ENCODE results near the gene PSME2.

PSME2 gene

GRCh38 chr14:24187539-24187915 is 41.1 kb upstream of the PSME2 start:
- DNase-seq = no peak
- peaks cover 19% of the 10 kb centered on the region for H3K4me1 ChIP-seq (ENCODE audit: control insufficient read depth, insufficient read depth, low read length, poor library complexity, severe bottlenecking)
- no peaks in the 10 kb centered on the region for H3K9me3 ChIP-seq (ENCODE audit: control insufficient read depth, low read length)
- H3K4me3 ChIP-seq (ENCODE audit: insufficient read depth, low read depth, low read length, poor library complexity, severe bottlenecking) = peak overlapping the region; percentile 74
- H3K27ac ChIP-seq (ENCODE audit: insufficient read depth, low read length, poor library complexity, severe bottlenecking) = peak overlapping the region; percentile 81
- no peaks in the 10 kb centered on the region for H3K27me3 ChIP-seq (replicated peaks; ENCODE audit: control insufficient read depth, insufficient read depth, low read length, poor library complexity, severe bottlenecking)
- peaks cover 53% of the 10 kb centered on the region for H3K36me3 ChIP-seq (ENCODE audit: control insufficient read depth, insufficient read depth, low read length)

- H3K27me3 ChIP-seq (replicated peaks; ENCODE audit: control insufficient read depth, insufficient read depth, low read length, poor library complexity, severe bottlenecking) = no peaks in the 10 kb centered on the region
- H3K4me3 ChIP-seq (ENCODE audit: insufficient read depth, low read depth, low read length, poor library complexity, severe bottlenecking) = no peak overlapping the region
- peaks cover 55% of the 10 kb centered on the region for H3K36me3 ChIP-seq (ENCODE audit: control insufficient read depth, insufficient read depth, low read length)
- peaks cover 19% of the 10 kb centered on the region for H3K4me1 ChIP-seq (ENCODE audit: control insufficient read depth, insufficient read depth, low read length, poor library complexity, severe bottlenecking)
- no peaks in the 10 kb centered on the region for H3K9me3 ChIP-seq (ENCODE audit: control insufficient read depth, low read length)
- DNase-seq = no peak
- peak overlapping the region; percentile 81 for H3K27ac ChIP-seq (ENCODE audit: insufficient read depth, low read length, poor library complexity, severe bottlenecking)
Observed at GRCh38 chr14:24186831-24187538, 40.6 kb upstream of the PSME2 start.

GRCh38 chr14:24185741-24186140 is 39.3 kb upstream of the PSME2 start:
- Histone ChIP-seq H3K36me3 (ENCODE audit: control insufficient read depth, insufficient read depth, low read length) (peaks cover 68% of the 10 kb centered on the region), H3K27me3 (replicated peaks; ENCODE audit: control insufficient read depth, insufficient read depth, low read length, poor library complexity, severe bottlenecking) (no peaks in the 10 kb centered on the region), H3K27ac (ENCODE audit: insufficient read depth, low read length, poor library complexity, severe bottlenecking) (no peak overlapping the region), H3K9me3 (ENCODE audit: control insufficient read depth, low read length) (no peaks in the 10 kb centered on the region), H3K4me1 (ENCODE audit: control insufficient read depth, insufficient read depth, low read length, poor library complexity, severe bottlenecking) (peaks cover 19% of the 10 kb centered on the region), H3K4me3 (ENCODE audit: insufficient read depth, low read depth, low read length, poor library complexity, severe bottlenecking) (no peak overlapping the region)
- DNase-seq = no peak

- no peak for DNase-seq
- Histone ChIP-seq H3K27ac (ENCODE audit: insufficient read depth, low read length, poor library complexity, severe bottlenecking) (no peak overlapping the region), H3K36me3 (ENCODE audit: control insufficient read depth, insufficient read depth, low read length) (peaks cover 71% of the 10 kb centered on the region)
Observed at GRCh38 chr14:24185026-24185425, 38.6 kb upstream of the PSME2 start.

GRCh38 chr14:24184104-24184970 is 37.9 kb upstream of the PSME2 start:
- no peak for DNase-seq
- H3K27ac ChIP-seq (ENCODE audit: insufficient read depth, low read length, poor library complexity, severe bottlenecking) = no peak overlapping the region
- H3K36me3 ChIP-seq (ENCODE audit: control insufficient read depth, insufficient read depth, low read length) = peaks cover 75% of the 10 kb centered on the region
- H3K4me1 ChIP-seq (ENCODE audit: control insufficient read depth, insufficient read depth, low read length, poor library complexity, severe bottlenecking) = peaks cover 19% of the 10 kb centered on the region
- H3K9me3 ChIP-seq (ENCODE audit: control insufficient read depth, low read length) = no peaks in the 10 kb centered on the region
- H3K27me3 ChIP-seq (replicated peaks; ENCODE audit: control insufficient read depth, insufficient read depth, low read length, poor library complexity, severe bottlenecking) = no peaks in the 10 kb centered on the region
- H3K4me3 ChIP-seq (ENCODE audit: insufficient read depth, low read depth, low read length, poor library complexity, severe bottlenecking) = no peak overlapping the region

More at GRCh38 chr14:24185026-24185425, 38.6 kb upstream of the PSME2 start:
- H3K4me1 ChIP-seq (ENCODE audit: control insufficient read depth, insufficient read depth, low read length, poor library complexity, severe bottlenecking) = peaks cover 19% of the 10 kb centered on the region
- H3K27me3 ChIP-seq (replicated peaks; ENCODE audit: control insufficient read depth, insufficient read depth, low read length, poor library complexity, severe bottlenecking) = no peaks in the 10 kb centered on the region
- H3K9me3 ChIP-seq (ENCODE audit: control insufficient read depth, low read length) = no peaks in the 10 kb centered on the region
- no peak overlapping the region for H3K4me3 ChIP-seq (ENCODE audit: insufficient read depth, low read depth, low read length, poor library complexity, severe bottlenecking)

GRCh38 chr14:24183014-24183481 is 36.6 kb upstream of the PSME2 start:
- Histone ChIP-seq H3K27me3 (replicated peaks; ENCODE audit: control insufficient read depth, insufficient read depth, low read length, poor library complexity, severe bottlenecking) (no peaks in the 10 kb centered on the region), H3K4me3 (ENCODE audit: insufficient read depth, low read depth, low read length, poor library complexity, severe bottlenecking) (no peak overlapping the region), H3K4me1 (ENCODE audit: control insufficient read depth, insufficient read depth, low read length, poor library complexity, severe bottlenecking) (peaks cover 8% of the 10 kb centered on the region), H3K27ac (ENCODE audit: insufficient read depth, low read length, poor library complexity, severe bottlenecking) (no peak overlapping the region), H3K36me3 (ENCODE audit: control insufficient read depth, insufficient read depth, low read length) (peaks cover 87% of the 10 kb centered on the region), H3K9me3 (ENCODE audit: control insufficient read depth, low read length) (no peaks in the 10 kb centered on the region)
- no peak for DNase-seq

- H3K36me3 ChIP-seq (ENCODE audit: control insufficient read depth, insufficient read depth, low read length) = peaks cover 93% of the 10 kb centered on the region
- H3K9me3 ChIP-seq (ENCODE audit: control insufficient read depth, low read length) = no peaks in the 10 kb centered on the region
- H3K4me3 ChIP-seq (ENCODE audit: insufficient read depth, low read depth, low read length, poor library complexity, severe bottlenecking) = no peak overlapping the region
- H3K27ac ChIP-seq (ENCODE audit: insufficient read depth, low read length, poor library complexity, severe bottlenecking) = no peak overlapping the region
- no peaks in the 10 kb centered on the region for H3K27me3 ChIP-seq (replicated peaks; ENCODE audit: control insufficient read depth, insufficient read depth, low read length, poor library complexity, severe bottlenecking)
- no peak for DNase-seq
- peaks cover under 1% of the 10 kb centered on the region for H3K4me1 ChIP-seq (ENCODE audit: control insufficient read depth, insufficient read depth, low read length, poor library complexity, severe bottlenecking)
Observed at GRCh38 chr14:24182110-24182882, 35.9 kb upstream of the PSME2 start.

GRCh38 chr14:24181371-24182077 is 35.1 kb upstream of the PSME2 start:
- H3K36me3 ChIP-seq (ENCODE audit: control insufficient read depth, insufficient read depth, low read length) = peaks cover 95% of the 10 kb centered on the region

GRCh38 chr14:24179961-24180796 is 33.8 kb upstream of the PSME2 start:
- H3K9me3 ChIP-seq (ENCODE audit: control insufficient read depth, low read length) = no peaks in the 10 kb centered on the region
- no peak overlapping the region for H3K4me3 ChIP-seq (ENCODE audit: insufficient read depth, low read depth, low read length, poor library complexity, severe bottlenecking)
- no peaks in the 10 kb centered on the region for H3K27me3 ChIP-seq (replicated peaks; ENCODE audit: control insufficient read depth, insufficient read depth, low read length, poor library complexity, severe bottlenecking)
- peaks cover 87% of the 10 kb centered on the region for H3K36me3 ChIP-seq (ENCODE audit: control insufficient read depth, insufficient read depth, low read length)
- H3K27ac ChIP-seq (ENCODE audit: insufficient read depth, low read length, poor library complexity, severe bottlenecking) = no peak overlapping the region
- DNase-seq = no peak
- H3K4me1 ChIP-seq (ENCODE audit: control insufficient read depth, insufficient read depth, low read length, poor library complexity, severe bottlenecking) = no peaks in the 10 kb centered on the region

More at GRCh38 chr14:24181371-24182077, 35.1 kb upstream of the PSME2 start:
- Histone ChIP-seq H3K4me3 (ENCODE audit: insufficient read depth, low read depth, low read length, poor library complexity, severe bottlenecking) (no peak overlapping the region), H3K4me1 (ENCODE audit: control insufficient read depth, insufficient read depth, low read length, poor library complexity, severe bottlenecking) (no peaks in the 10 kb centered on the region), H3K27ac (ENCODE audit: insufficient read depth, low read length, poor library complexity, severe bottlenecking) (no peak overlapping the region), H3K9me3 (ENCODE audit: control insufficient read depth, low read length) (no peaks in the 10 kb centered on the region), H3K27me3 (replicated peaks; ENCODE audit: control insufficient read depth, insufficient read depth, low read length, poor library complexity, severe bottlenecking) (no peaks in the 10 kb centered on the region)
- no peak for DNase-seq
